Parathyroid adenoma (tissue), 2 donors: ENCODE results near the gene ANKRD39.

Experiments
- H2AFZ ChIP-seq: fragments of 300-600 bp; sonication (generic); one replicate; pipeline ENCODE4 v1.7.0; 2017; ENCODE audit warnings: antibody characterized with exemption, mild to moderate bottlenecking
- H3K27ac ChIP-seq: fragments of 300-600 bp; sonication (generic); one replicate; pipeline ENCODE4 v1.7.0; 2017
- H3K27me3 ChIP-seq: fragments of 300-600 bp; sonication (generic); one replicate; pipeline ENCODE4 v1.7.0; 2017; ENCODE audit warnings: low read length; ENCODE audit not compliant: control insufficient read depth, insufficient read depth
- H3K36me3 ChIP-seq: fragments of 300-600 bp; sonication (generic); one replicate; pipeline ENCODE4 v1.7.0; 2017; ENCODE audit warnings: low read length; ENCODE audit not compliant: control insufficient read depth, insufficient read depth
- H3K4me1 ChIP-seq: fragments of 300-600 bp; sonication (generic); one replicate; pipeline ENCODE4 v1.7.0; 2017; ENCODE audit warnings: control low read depth
- H3K4me2 ChIP-seq: fragments of 300-600 bp; sonication (generic); one replicate; pipeline ENCODE4 v1.7.0; 2017; ENCODE audit warnings: low read length
- H3K4me3 ChIP-seq: fragments of 300-600 bp; sonication (generic); one replicate; pipeline ENCODE4 v1.7.0; 2017; ENCODE audit warnings: low read depth, low read length
- H3K79me2 ChIP-seq: fragments of 300-600 bp; sonication (generic); one replicate; pipeline ENCODE4 v1.7.0; 2017; ENCODE audit warnings: control low read depth
- H3K9ac ChIP-seq: fragments of 300-600 bp; sonication (generic); one replicate; pipeline ENCODE4 v1.7.0; 2017; ENCODE audit warnings: mild to moderate bottlenecking
- H3K9me3 ChIP-seq: fragments of 300-600 bp; sonication (generic); one replicate; pipeline ENCODE4 v1.7.0; 2017; ENCODE audit warnings: low read length; ENCODE audit not compliant: control insufficient read depth
- CTCF ChIP-seq: fragments of 300-600 bp; sonication (generic); IDR thresholded peaks from one replicate; pipeline ENCODE4 v1.7.0; 2017; ENCODE audit warnings: antibody characterized with exemption, mild to moderate bottlenecking
- donor health status: primary hyperparathyroidism.

Gene ANKRD39

DNA sequence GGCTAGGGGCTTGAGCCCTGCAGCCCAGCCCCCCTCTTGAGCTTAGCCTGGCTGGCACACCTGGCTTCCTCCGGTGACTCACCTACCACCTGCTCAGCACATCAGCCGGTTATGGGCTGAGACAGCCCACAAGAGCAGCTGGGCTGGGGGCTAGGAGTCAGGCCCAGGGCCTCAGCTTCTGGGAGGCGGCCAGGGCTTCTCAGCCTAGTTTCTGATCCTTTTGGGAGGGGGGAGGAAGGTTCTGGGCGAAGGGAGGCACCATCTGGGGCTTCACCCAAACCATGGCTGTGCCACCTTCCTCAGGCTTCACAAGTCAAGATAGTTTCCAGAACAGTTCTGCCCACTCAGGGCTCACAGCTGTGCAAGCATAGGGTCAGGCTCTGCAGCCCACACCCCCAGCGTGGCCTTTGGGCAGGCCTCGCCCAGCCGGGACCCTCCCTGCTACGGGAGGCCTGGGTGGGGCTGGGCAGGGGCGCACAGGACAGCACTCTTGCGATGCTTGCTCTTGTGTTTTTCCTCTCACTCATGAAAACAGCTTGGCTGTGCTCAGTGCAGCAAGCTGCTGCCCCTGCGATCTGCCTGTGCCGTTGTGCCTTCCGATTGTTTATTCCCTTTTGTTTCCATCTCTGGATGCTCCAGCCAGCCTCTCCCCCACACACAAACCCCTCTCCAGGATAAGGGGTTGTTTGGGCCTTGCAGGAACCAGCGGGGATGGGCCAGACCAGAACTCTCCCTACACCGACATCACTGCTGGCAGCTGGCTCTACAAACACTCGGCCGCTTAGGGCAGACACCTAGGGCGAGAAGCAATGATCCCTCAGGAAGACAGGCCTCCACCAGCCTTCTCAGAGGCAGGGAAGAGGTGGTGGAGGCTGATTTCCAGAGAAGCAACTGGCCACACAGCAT is 38.2 kb upstream of the ANKRD39 start:
- Histone ChIP-seq H3K27me3 (no peaks in the 10 kb centered on the region), H3K4me2 (no peak overlapping the region), H3K36me3 (no peaks in the 10 kb centered on the region), H3K9ac (no peak overlapping the region), H3K9me3 (no peaks in the 10 kb centered on the region), H3K79me2 (no peaks in the 10 kb centered on the region), H3K4me1 (peaks cover 5% of the 10 kb centered on the region), H3K4me3 (no peak overlapping the region), H2AFZ (no peak overlapping the region), H3K27ac (no peak overlapping the region)
- no peak for TF ChIP-seq CTCF

DNA sequence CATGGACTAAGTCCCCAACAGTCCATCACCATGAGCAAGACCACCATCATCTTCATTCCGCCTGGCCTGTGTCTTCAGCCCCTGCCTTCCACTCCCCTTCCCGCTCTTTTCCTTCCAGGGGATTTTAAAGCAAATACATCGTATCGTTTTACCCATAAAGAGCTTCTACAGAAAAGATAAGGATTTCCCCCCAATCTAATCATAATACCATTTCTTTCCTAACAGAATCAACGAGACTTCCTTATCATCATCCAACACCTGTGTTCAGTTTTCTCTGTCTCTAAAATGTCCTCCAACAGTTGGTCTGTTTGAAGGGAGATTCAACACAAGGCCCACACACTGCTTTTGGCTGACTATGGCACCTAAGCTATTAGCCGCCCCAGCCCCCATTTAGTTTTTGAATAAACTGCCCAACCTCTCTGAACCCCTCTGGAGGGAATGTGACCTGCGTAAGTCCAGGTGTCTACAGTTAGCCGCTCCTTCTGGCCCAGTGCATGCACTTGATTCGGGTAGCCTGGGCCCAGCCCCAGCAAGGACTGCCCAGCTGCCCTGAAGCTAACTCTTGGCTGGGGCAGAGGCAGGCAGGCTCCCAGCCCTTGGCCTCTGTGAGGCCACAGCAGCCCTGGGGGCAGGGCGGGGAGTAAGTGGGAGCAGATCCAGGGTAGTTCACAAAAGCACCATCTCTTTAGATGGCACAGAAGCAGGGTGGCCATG is 37.4 kb upstream of the ANKRD39 start:
- H3K4me1 ChIP-seq, result peaks cover 5% of the 10 kb centered on the region
- no peak overlapping the region for H2AFZ ChIP-seq
- H3K4me2 ChIP-seq, result no peak overlapping the region
- no peak overlapping the region for H3K9ac ChIP-seq
- H3K27me3 ChIP-seq, result no peaks in the 10 kb centered on the region
- no peaks in the 10 kb centered on the region for H3K36me3 ChIP-seq
- TF ChIP-seq CTCF, result no peak
- no peak overlapping the region for H3K4me3 ChIP-seq
- H3K27ac ChIP-seq, result no peak overlapping the region
- no peaks in the 10 kb centered on the region for H3K9me3 ChIP-seq
- H3K79me2 ChIP-seq, result no peaks in the 10 kb centered on the region

DNA sequence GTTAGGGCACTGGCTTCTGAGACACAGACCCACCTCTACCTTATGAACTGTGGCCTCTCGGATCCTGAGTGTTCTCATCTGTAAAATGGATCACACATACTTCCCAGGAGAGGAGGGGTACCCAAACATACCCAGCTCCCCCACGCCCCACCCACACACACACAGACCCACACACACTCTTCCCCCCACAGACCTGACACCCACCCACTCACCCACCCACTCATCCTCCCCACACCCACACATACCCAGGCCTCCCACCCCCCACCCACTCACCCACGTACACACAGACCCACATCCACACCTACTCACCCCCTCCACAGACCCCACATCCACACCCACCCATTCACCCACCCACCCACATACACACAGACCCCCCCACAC is 36.3 kb upstream of the ANKRD39 start:
- TF ChIP-seq CTCF, result no peak
- Histone ChIP-seq H3K9me3 (no peaks in the 10 kb centered on the region), H3K4me3 (no peak overlapping the region), H3K4me2 (no peak overlapping the region), H3K27me3 (no peaks in the 10 kb centered on the region), H3K27ac (no peak overlapping the region), H2AFZ (no peak overlapping the region), H3K36me3 (no peaks in the 10 kb centered on the region), H3K79me2 (no peaks in the 10 kb centered on the region), H3K9ac (no peak overlapping the region), H3K4me1 (peaks cover 1% of the 10 kb centered on the region)

GRCh38 chr2:96893289-96894150 is 35.7 kb upstream of the ANKRD39 start:
- no peaks in the 10 kb centered on the region for H3K79me2 ChIP-seq
- no peak overlapping the region for H2AFZ ChIP-seq
- H3K4me3 ChIP-seq, result no peak overlapping the region
- no peak for TF ChIP-seq CTCF
- H3K27ac ChIP-seq, result no peak overlapping the region
- H3K4me1 ChIP-seq, result no peaks in the 10 kb centered on the region
- no peak overlapping the region for H3K9ac ChIP-seq
- H3K27me3 ChIP-seq, result no peaks in the 10 kb centered on the region
- no peaks in the 10 kb centered on the region for H3K36me3 ChIP-seq
- H3K4me2 ChIP-seq, result no peak overlapping the region
- no peaks in the 10 kb centered on the region for H3K9me3 ChIP-seq
